HCT116 (cell line): Measurements from ENCODE around the gene DDX1. TPM values are rescaled to one million over a fixed set of nuclear protein-coding genes. Genes with fewer than 3 reads are reported as not detected.

Experiments
- ATAC-seq: fragments of 200-7000 bp; cut with Tn5 transposase; 2 replicates; pipeline ENCODE4 v1.9.1; 2020; ENCODE audit warnings: mild to moderate bottlenecking, moderate library complexity
- BruUV-seq: library from RNA; stranded (reverse); fragments of 400-500 nt; replicated peaks from 2 replicates; lab custom pipeline; 2021; lab: Mats Ljungman, UMichigan
- CTCF ChIA-PET: fragments of 300-600 bp; sonication (Branson Sonifier 250); formaldehyde crosslinking; loops from one replicate; lab custom pipeline; 2021; ENCODE audit warnings: antibody characterized with exemption; lab: Charles Lee
- POLR2A ChIA-PET: fragments of 300-600, 350-600 bp; sonication (Branson Sonifier 250); formaldehyde crosslinking; loops from one replicate; lab custom pipeline; 2021; ENCODE audit warnings: antibody characterized with exemption; lab: Charles Lee
- RAD21 ChIA-PET, 2 experiments: fragments of 300-600 bp; sonication (Branson Sonifier 250); formaldehyde crosslinking; loops; one replicate each; lab custom pipeline; 2023; ENCODE audit warnings: low total read pairs in 2 of 2; ENCODE audit not compliant: uncharacterized antibody in 2 of 2, unreplicated experiment in 2 of 2, low non-redundant PET in 1 of 2; lab: Charles Lee
- DNase-seq: peaks from one replicate; pipeline ENCODE4 v3.0.0-alpha.2; 2010; ENCODE audit warnings: low read depth, low spot score
- H2AFZ ChIP-seq: fragments of 200-600 bp; shearing (Covaris generic), sonication (generic); 2 replicates; pipeline ENCODE4 v1.6.1; 2017; ENCODE audit warnings: low read depth, mixed run types, mixed read lengths, antibody characterized with exemption, low read length; ENCODE audit not compliant: poor library complexity, severe bottlenecking
- H3K27ac ChIP-seq: 2 replicates; pipeline ENCODE4 v1.5.1; 2012; ENCODE audit warnings: low read depth, low read length
- H3K27me3 ChIP-seq: fragments of 200-600 bp; sonication (generic); 2 replicates; pipeline ENCODE4 v1.6.1; 2016; ENCODE audit warnings: mixed run types, low read length, mixed read lengths; ENCODE audit not compliant: insufficient read depth
- H3K36me3 ChIP-seq, 2 experiments: fragments of 200-500 bp in 1 of 2; fragments of 200-600 bp in 1 of 2; sonication (Bioruptor generic) in 1 of 2; sonication (generic) in 1 of 2; 2 replicates each; pipeline versions ENCODE4 v1.5.1 to v1.6.1; 2014 to 2016; ENCODE audit warnings: low read length in 2 of 2, inconsistent platforms in 1 of 2, mixed read lengths in 1 of 2, mixed run types in 1 of 2; ENCODE audit not compliant: insufficient read depth in 2 of 2, control insufficient read depth in 1 of 2
- H3K4me1 ChIP-seq, 2 experiments: fragments of 200-600 bp in 1 of 2; sonication (generic) in 1 of 2; 2 replicates each; pipeline versions ENCODE4 v1.5.1 to v1.6.1; 2012 to 2017; ENCODE audit warnings: low read length in 2 of 2, inconsistent platforms in 1 of 2, mild to moderate bottlenecking in 1 of 2, mixed read lengths in 1 of 2, mixed run types in 1 of 2, moderate library complexity in 1 of 2; ENCODE audit not compliant: insufficient read depth in 2 of 2, control insufficient read depth in 1 of 2
- H3K4me2 ChIP-seq: fragments of 200-600 bp; sonication (generic); 2 replicates; pipeline ENCODE4 v1.6.1; 2017; ENCODE audit warnings: mixed run types, low read length, mixed read lengths
- H3K4me3 ChIP-seq, 2 experiments: fragments of 200-600 bp in 1 of 2; sonication (generic) in 1 of 2; replicated peaks in 1 of 2; 2 replicates each; pipeline ENCODE4 v1.5.1; 2011 to 2016; ENCODE audit warnings: low read length in 2 of 2, control low read depth in 1 of 2, low read depth in 1 of 2, mild to moderate bottlenecking in 1 of 2, mixed read lengths in 1 of 2, mixed run types in 1 of 2
- H3K79me2 ChIP-seq: fragments of 200-600 bp; sonication (generic); 2 replicates; pipeline ENCODE4 v1.6.1; 2017; ENCODE audit warnings: mild to moderate bottlenecking, mixed run types, low read length, moderate library complexity, mixed read lengths; ENCODE audit not compliant: insufficient read depth
- H3K9ac ChIP-seq: fragments of 200-600 bp; sonication (generic); 2 replicates; pipeline ENCODE4 v1.6.1; 2016; ENCODE audit warnings: low read length, mixed read lengths
- H3K9me2 ChIP-seq: fragments of 200-600 bp; sonication (generic), shearing (Covaris generic); 2 replicates; pipeline ENCODE4 v1.6.1; 2017; ENCODE audit warnings: mixed run types, mild to moderate bottlenecking, moderate library complexity; ENCODE audit not compliant: insufficient read depth
- H3K9me3 ChIP-seq, 2 experiments: fragments of 200-500 bp in 1 of 2; fragments of 200-600 bp in 1 of 2; sonication (Bioruptor generic) in 1 of 2; sonication (generic) in 1 of 2; 2 replicates each; pipeline ENCODE4 v1.6.1; 2014 to 2017; ENCODE audit warnings: low read length in 2 of 2, mixed read lengths in 2 of 2, inconsistent platforms in 1 of 2, low read depth in 1 of 2, mild to moderate bottlenecking in 1 of 2, mixed run types in 1 of 2, moderate library complexity in 1 of 2; ENCODE audit not compliant: control insufficient read depth in 1 of 2, insufficient read depth in 1 of 2
- H4K20me1 ChIP-seq: fragments of 200-600 bp; sonication (generic), shearing (Covaris generic); 2 replicates; pipeline ENCODE4 v1.6.1; 2017; ENCODE audit warnings: mixed run types, mild to moderate bottlenecking, moderate library complexity; ENCODE audit not compliant: insufficient read depth
- CEBPB ChIP-seq: IDR thresholded peaks from 2 replicates; pipeline ENCODE4 v1.6.1; 2012; ENCODE audit warnings: low read depth
- ELF1 ChIP-seq: IDR thresholded peaks from 2 replicates; pipeline ENCODE4 v1.6.1; 2012; ENCODE audit warnings: low read depth, borderline replicate concordance
- EZH2 ChIP-seq: fragments of 200-600 bp; sonication (generic); IDR thresholded peaks from 2 replicates; pipeline ENCODE4 v1.6.1; 2017; ENCODE audit warnings: antibody characterized with exemption, mixed run types
- EZH2phosphoT487 ChIP-seq: fragments of 200-600 bp; IDR thresholded peaks from 2 replicates; pipeline ENCODE4 v1.6.1; 2018; ENCODE audit warnings: antibody characterized with exemption, borderline replicate concordance
- FOSL1 ChIP-seq: IDR thresholded peaks from 2 replicates; pipeline ENCODE4 v1.6.1; 2012; ENCODE audit warnings: low read depth
- JUND ChIP-seq: IDR thresholded peaks from 2 replicates; pipeline ENCODE4 v1.6.1; 2012
- POLR2A ChIP-seq: IDR thresholded peaks from 2 replicates; pipeline ENCODE4 v1.7.0; 2011; ENCODE audit warnings: borderline replicate concordance; ENCODE audit not compliant: insufficient read depth, insufficient read length; ENCODE audit errors: extremely low read depth
- RAD21 ChIP-seq: IDR thresholded peaks from 2 replicates; pipeline ENCODE4 v1.6.1; 2012; ENCODE audit warnings: low read depth, mild to moderate bottlenecking
- REST ChIP-seq: IDR thresholded peaks from 2 replicates; pipeline ENCODE4 v1.6.1; 2012; ENCODE audit warnings: low read depth
- SIN3A ChIP-seq: IDR thresholded peaks from 2 replicates; pipeline ENCODE4 v1.6.1; 2012; ENCODE audit warnings: low read depth
- SRF ChIP-seq: IDR thresholded peaks from 2 replicates; pipeline ENCODE4 v1.6.1; 2012; ENCODE audit warnings: low read depth
- ZBTB33 ChIP-seq: IDR thresholded peaks from 2 replicates; pipeline ENCODE4 v1.6.1; 2011; ENCODE audit warnings: mild to moderate bottlenecking, low read length, moderate library complexity; ENCODE audit not compliant: insufficient replicate concordance; ENCODE audit errors: extremely low read depth
- ZFX ChIP-seq: fragments of 450-650 bp; IDR thresholded peaks from 2 replicates; pipeline ENCODE4 v1.6.1; 2017
- ZNF274 ChIP-seq: fragments of 200-500 bp; sonication (Bioruptor generic); IDR thresholded peaks from 2 replicates; pipeline ENCODE4 v1.6.1; 2014; ENCODE audit warnings: mild to moderate bottlenecking, low read depth, low read length, inconsistent platforms
- intact Hi-C: fragments of 100-400 bp; cut with micrococcal nuclease; formaldehyde crosslinking; loops from 2 replicates; pipeline ENCODE4 v1.10.0; 2022
- total RNA-seq: library from RNA; stranded (reverse); gene quantifications from one replicate; pipeline ENCODE4 v1.2.1, GENCODE V29; 2021; ENCODE audit not compliant: unreplicated experiment

The DDX1 gene
- total RNA-seq, 1 experiment from 2014 or later = 117 TPM

GRCh38 chr2:15568874-15569273 is 22.8 kb upstream of the DDX1 start:
- ATAC-seq = no peak
- ChIA-PET POLR2A (no interaction called here), RAD21 (no interaction called here)
- Histone ChIP-seq H3K4me2 (no peak overlapping the region), H3K9me3 (no peaks in the 10 kb centered on the region), H3K36me3 (no peaks in the 10 kb centered on the region), H2AFZ (no peak overlapping the region), H3K27me3 (no peaks in the 10 kb centered on the region)
- intact Hi-C loops = no loop called here
- TF ChIP-seq EZH2 (no peak), ZFX (no peak), ZNF274 (no peak), ZBTB33 (no peak), CEBPB (no peak), SIN3A (no peak), SRF (no peak), JUND (no peak)
- TF ChIP-seq, all 23 proteins: peak for 0
- Histone ChIP-seq H3K79me2 (no peaks in the 10 kb centered on the region), H3K4me1 (no peaks in the 10 kb centered on the region), H3K9ac (no peak overlapping the region), H4K20me1 (no peaks in the 10 kb centered on the region), H3K9me2 (no peaks in the 10 kb centered on the region), H3K4me3 (no peak overlapping the region), H3K27ac (no peak overlapping the region)
- BruUV-seq = no TSS peak
- CTCF ChIA-PET = interaction anchor here (1.1 kb wide), 1 partner anchor 9 kb away, joined by 3 read pairs; no protein-coding TSS in a partner anchor
- DNase-seq = no peak

- H3K27me3 ChIP-seq = no peaks in the 10 kb centered on the region
- ChIA-PET POLR2A (no interaction called here), CTCF (no interaction called here), RAD21 (no interaction called here)
- H3K4me3 ChIP-seq = no peak overlapping the region
- H2AFZ ChIP-seq = no peak overlapping the region
- no peaks in the 10 kb centered on the region for H3K9me2 ChIP-seq
- intact Hi-C loops = loop anchor here (10.0 kb wide), 1 partner anchor 505 kb away; no protein-coding TSS in a partner anchor
- no peaks in the 10 kb centered on the region for H3K9me3 ChIP-seq
- H3K4me1 ChIP-seq = no peaks in the 10 kb centered on the region
- no peaks in the 10 kb centered on the region for H3K79me2 ChIP-seq
- H3K9ac ChIP-seq = no peak overlapping the region
- no peaks in the 10 kb centered on the region for H3K36me3 ChIP-seq
- no peak for DNase-seq
- H3K4me2 ChIP-seq = no peak overlapping the region
- H3K27ac ChIP-seq = no peak overlapping the region
- no TSS peak for BruUV-seq
- no peak for ATAC-seq
- H4K20me1 ChIP-seq = no peaks in the 10 kb centered on the region
- TF ChIP-seq POLR2A (no peak), ZBTB33 (no peak), ZNF274 (no peak), EZH2phosphoT487 (no peak), REST (no peak), FOSL1 (no peak), CEBPB (no peak), RAD21 (no peak), ELF1 (no peak)
Measured at GRCh38 chr2:15570104-15570503, 21.6 kb upstream of the DDX1 start.
